Dedifferentiated amniotic fluid mesenchymal stem cell (primary cell): ENCODE measurements around the gene PHEX.

ENCODE experiments used
- DNase-seq: peaks from one replicate; pipeline ENCODE4 v3.0.0-alpha.2; 2016; ENCODE audit errors: extremely low spot score

Gene PHEX

GRCh38 chrX:22040184-22040583 lies 8.1 kb downstream of the PHEX start:
- no peak for DNase-seq

GRCh38 chrX:22041907-22042530 lies 9.9 kb downstream of the PHEX start:
- no peak for DNase-seq

DNA sequence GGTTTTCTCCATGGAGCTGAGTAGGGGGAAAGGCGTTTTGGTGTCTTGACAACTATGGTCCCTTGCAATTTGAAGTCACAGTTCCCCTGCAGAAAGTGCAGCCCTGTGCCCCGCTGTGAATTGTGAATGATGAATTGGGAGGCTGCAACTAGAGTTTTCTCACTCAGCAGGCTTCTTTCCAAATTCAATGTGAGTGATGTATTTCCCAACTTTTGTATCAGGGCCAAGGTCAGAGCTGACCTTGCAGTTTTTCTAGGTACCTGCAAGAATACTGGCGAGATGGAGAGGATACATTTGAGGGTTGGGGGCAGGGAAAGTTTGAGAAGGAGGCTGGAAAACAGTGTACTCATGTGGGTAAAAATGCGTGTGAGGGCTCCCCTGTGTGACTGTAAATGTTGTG lies 11.7 kb downstream of the PHEX start:
- no peak for DNase-seq

GRCh38 chrX:22047468-22047867 lies 15.3 kb downstream of the PHEX start:
- no peak for DNase-seq

- DNase-seq: no peak
Measured at GRCh38 chrX:22053481-22053880, 21.4 kb downstream of the PHEX start.

- no peak for DNase-seq
Measured at GRCh38 chrX:22056235-22056634, 24.1 kb downstream of the PHEX start.

DNA sequence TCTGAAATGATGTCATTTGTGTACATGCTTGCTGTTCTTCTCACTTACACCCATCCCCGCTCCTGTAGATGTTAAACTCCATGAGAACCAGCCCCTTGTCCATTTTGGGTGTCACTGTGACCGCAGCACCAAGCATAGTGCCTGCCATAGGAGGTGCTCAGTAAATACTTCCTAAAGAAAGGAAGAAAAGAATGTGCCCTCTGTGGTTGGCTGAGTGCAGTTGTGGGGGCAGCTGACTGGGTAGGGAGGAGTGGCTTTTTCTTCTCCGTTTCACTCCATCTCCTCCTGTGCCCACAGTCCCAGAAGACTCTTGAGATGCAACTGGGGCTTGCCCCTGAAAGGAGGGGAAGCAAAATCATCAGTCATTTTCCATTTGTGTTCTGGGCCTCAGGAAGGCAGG lies 25.5 kb downstream of the PHEX start:
- DNase-seq: no peak

DNA sequence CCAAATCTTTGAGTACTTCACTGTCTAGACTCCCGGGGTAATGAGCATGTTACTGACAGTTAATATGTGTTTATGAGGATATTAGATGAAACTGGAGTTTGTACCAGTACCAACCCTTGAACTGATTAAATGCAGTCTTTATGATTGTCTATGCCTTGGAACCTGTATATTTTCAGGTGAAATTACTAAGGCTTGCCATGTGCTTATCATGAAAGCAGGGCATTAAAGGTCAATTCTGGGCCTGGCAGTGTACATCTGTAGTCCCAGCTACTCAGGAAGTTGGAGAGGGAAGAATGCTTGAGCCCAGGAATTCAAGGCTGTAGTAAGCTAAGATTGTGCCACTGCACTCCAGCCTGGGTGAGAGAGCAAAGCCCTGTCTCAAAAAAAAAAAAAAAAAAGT lies 27.6 kb downstream of the PHEX start:
- DNase-seq: no peak

- no peak for DNase-seq
Measured at GRCh38 chrX:22060415-22061280, 28.5 kb downstream of the PHEX start.

GRCh38 chrX:22063284-22063683 lies 31.2 kb downstream of the PHEX start:
- DNase-seq: no peak

GRCh38 chrX:22069586-22069985 lies 37.5 kb downstream of the PHEX start:
- no peak for DNase-seq

DNA sequence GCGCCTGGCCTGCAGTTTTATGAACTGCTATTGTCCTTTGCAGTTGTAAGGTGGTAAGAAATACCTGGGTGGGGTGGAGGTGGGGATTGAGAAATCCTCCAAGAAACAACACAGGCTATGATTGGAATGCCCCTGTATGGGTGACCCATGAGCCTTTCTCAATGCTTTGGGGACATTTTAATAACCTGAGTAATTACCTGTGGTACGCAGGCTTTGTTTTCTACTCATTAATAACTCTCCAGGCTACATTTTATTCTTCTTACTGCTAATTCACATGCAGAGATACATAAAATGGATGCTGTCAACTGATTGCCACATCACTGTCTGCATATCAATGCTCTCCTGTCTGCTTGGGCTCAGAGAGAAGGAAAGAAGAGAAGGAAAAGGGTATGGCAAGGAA lies 41.8 kb downstream of the PHEX start:
- no peak for DNase-seq

DNA sequence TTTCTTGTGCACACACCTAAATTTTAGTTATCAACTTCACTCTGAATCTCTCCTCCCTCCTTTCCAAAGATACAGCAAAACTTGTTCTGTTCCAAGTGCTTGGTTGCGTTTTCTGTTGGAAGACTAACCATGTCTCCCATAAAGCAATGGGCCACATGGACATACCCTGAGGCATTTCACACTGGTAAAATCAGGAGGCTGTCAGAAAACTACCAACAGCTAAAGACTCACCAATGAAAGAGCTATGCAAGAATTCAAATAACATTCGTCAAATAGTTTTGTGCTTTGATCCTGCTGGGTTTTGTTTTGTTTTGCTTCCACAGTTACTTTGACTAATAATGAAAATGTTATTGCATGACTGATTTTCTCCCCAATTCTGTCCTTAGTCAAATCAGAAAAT lies 46.0 kb downstream of the PHEX start:
- DNase-seq: no peak

GRCh38 chrX:22081475-22082092 lies 49.5 kb downstream of the PHEX start:
- DNase-seq: peak; percentile 34

DNA sequence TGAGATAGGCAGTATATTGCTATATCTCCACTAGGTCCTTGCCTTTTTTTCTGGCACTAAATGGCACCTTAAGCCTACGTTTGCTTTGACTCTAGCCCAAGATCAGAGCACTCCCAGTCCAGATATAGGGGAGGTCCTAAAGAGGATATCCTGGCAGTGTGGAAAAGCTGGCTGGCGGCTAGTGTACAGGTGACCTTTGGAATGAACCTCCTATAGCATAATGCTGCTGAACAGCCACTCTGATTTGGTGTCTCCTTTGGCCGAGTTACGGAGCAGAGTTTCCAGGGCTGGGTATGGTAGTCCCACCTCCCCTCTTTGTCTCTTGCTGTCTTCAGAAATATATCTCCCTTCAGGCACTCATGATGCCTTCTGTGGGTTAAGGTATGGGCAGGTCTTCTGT lies 53.9 kb downstream of the PHEX start:
- DNase-seq: no peak

- DNase-seq: no peak
Measured at GRCh38 chrX:22087011-22087557, 55.0 kb downstream of the PHEX start.

DNA sequence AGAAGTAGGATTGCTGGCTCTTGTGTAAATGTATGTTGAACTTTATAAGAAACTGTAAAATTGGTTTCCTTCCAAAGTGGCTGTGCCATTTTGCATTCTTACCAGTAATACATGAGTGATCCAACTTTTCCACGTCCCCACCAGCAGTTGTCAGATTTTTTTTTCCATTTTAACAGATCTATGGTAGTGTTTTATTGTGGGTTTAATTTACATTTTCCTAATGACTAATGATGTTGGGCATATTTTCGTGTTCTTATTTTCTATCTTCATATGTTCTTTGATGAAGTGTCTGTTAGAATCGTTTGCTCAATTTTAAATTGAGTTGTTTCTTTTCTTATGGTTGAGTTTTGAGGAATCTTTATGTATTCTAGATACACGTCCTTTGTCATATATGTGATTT lies 56.2 kb downstream of the PHEX start:
- no peak for DNase-seq

DNA sequence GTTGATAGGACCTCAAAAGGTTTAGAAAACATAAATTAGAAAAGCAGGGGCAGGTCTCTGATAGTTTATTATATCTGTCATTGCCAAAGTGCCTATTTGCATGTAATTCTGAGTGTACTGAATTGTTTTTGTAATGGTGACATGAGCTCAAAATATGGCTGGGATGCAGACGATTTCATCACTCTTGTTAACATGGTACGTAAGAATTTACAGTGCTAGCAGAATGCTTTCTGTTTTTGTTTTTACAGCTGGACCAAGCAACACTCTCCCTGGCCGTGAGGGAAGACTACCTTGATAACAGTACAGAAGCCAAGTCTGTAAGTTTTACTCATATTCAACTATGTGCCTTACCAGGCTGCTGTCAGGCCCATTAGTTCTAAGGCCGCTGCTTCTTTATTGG lies 58.1 kb downstream of the PHEX start:
- no peak for DNase-seq

DNA sequence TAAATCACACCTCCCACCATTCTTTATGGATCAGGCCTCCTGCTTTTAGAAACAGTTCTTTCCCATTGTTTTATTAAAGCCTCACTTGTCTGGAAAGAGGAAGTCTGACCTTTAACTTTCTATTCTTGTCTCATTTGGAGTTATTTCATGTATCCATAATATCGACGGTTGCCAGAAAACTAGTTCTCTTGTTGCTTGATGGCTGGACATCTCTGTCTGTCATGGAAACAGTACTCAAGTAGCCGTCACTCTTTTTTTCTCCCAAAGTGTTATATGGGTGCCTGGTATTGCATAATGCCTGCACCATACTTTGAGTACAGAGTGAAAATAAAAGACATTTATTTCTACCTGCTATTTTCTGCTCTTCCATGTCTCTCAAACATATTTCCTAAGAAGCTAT lies 61.4 kb downstream of the PHEX start:
- no peak for DNase-seq

- DNase-seq: no peak
Measured at GRCh38 chrX:22095286-22095685, 63.2 kb downstream of the PHEX start.

- no peak for DNase-seq
Measured at GRCh38 chrX:22095856-22096255, 63.7 kb downstream of the PHEX start.

- DNase-seq: no peak
Measured at GRCh38 chrX:22097012-22097694, 65.0 kb downstream of the PHEX start.
